Retinal pigment epithelial cell (primary cell): ENCODE measurements around the gene SERAC1.
"Not testable (repeated sequence)": the region's sequence is repeated elsewhere in the genome, so short reads cannot be mapped to it uniquely, and the experiment has no call there.

Experiments used
- DNase-seq: peaks from one replicate; pipeline ENCODE4 v3.0.0-alpha.2; 2010; ENCODE audit warnings: low read depth
- H3K4me3 ChIP-seq: 2 replicates; pipeline ENCODE4 v1.5.1; 2011; ENCODE audit warnings: mild to moderate bottlenecking, low read length, control low read depth, moderate library complexity
- CTCF ChIP-seq: conservative IDR thresholded peaks from 2 replicates; pipeline ENCODE4 v1.5.1; 2011; ENCODE audit warnings: low read depth, low read length, control low read depth, inconsistent platforms

The SERAC1 gene

GRCh38 chr6:158158123-158158522, 9.9 kb downstream of the SERAC1 start:
- no peak for TF ChIP-seq CTCF
- DNase-seq = no peak
- H3K4me3 ChIP-seq = no peak overlapping the region

GRCh38 chr6:158157064-158157764, 10.8 kb downstream of the SERAC1 start:
- no peak for TF ChIP-seq CTCF
- no peak for DNase-seq
- H3K4me3 ChIP-seq = no peak overlapping the region

GRCh38 chr6:158154816-158155215, 13.2 kb downstream of the SERAC1 start:
- no peak for DNase-seq
- TF ChIP-seq CTCF = no peak
- no peak overlapping the region for H3K4me3 ChIP-seq

- TF ChIP-seq CTCF = no peak
- DNase-seq = no peak
- H3K4me3 ChIP-seq = no peak overlapping the region
Measured at GRCh38 chr6:158153576-158153975, 14.5 kb downstream of the SERAC1 start.

GRCh38 chr6:158152659-158153058, 15.4 kb downstream of the SERAC1 start:
- TF ChIP-seq CTCF = no peak
- DNase-seq = no peak

GRCh38 chr6:158152025-158152424, 16.0 kb downstream of the SERAC1 start:
- H3K4me3 ChIP-seq, DNase-seq: not testable (repeated sequence)

More at GRCh38 chr6:158152659-158153058, 15.4 kb downstream of the SERAC1 start:
- H3K4me3 ChIP-seq = no peak overlapping the region

GRCh38 chr6:158150701-158151100, 17.4 kb downstream of the SERAC1 start:
- DNase-seq = no peak
- H3K4me3 ChIP-seq = no peak overlapping the region
- TF ChIP-seq CTCF = no peak
